ENCODE data around the gene ANKRD49.

DNA sequence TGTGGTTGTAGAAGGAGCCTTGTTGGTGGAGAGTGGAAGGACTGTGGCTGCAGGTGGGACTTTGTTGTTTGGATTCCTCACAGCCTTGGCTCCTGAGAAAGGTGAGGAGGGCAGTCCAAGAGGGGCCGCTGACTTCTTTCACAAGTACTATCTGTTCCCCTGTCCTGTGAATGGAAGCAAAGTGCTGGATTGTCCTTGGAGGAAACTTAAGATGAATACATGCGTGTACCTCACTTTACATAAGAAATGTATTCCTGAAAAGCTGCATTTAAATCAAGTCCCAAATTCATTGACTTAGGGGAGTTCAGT lies 52.3 kb downstream of the ANKRD49 start:
- TF ChIP-seq, protein P1, sequence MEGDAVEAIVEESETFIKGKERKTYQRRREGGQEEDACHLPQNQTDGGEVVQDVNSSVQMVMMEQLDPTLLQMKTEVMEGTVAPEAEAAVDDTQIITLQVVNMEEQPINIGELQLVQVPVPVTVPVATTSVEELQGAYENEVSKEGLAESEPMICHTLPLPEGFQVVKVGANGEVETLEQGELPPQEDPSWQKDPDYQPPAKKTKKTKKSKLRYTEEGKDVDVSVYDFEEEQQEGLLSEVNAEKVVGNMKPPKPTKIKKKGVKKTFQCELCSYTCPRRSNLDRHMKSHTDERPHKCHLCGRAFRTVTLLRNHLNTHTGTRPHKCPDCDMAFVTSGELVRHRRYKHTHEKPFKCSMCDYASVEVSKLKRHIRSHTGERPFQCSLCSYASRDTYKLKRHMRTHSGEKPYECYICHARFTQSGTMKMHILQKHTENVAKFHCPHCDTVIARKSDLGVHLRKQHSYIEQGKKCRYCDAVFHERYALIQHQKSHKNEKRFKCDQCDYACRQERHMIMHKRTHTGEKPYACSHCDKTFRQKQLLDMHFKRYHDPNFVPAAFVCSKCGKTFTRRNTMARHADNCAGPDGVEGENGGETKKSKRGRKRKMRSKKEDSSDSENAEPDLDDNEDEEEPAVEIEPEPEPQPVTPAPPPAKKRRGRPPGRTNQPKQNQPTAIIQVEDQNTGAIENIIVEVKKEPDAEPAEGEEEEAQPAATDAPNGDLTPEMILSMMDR (IDR thresholded peaks at IDR 0.05 in 8 of 11, conservative IDR thresholded peaks at IDR 0.05 in 3 of 11): no peak
- TF ChIP-seq POLR2A (IDR thresholded peaks at IDR 0.05) (no peak), POLR2AphosphoS5 (IDR thresholded peaks at IDR 0.05) (no peak)
